Stimulated activated naive CD8-positive, alpha-beta T cell treated with anti-CD3 and anti-CD28 coated beads, Interleukin-15, Interleukin-2, amounts not matched to agents 100 ng/mL and 50 ng/mL, for 24 hours (primary cell): ENCODE data around the gene ACYP1.

Experiments
- H3K27ac Mint-ChIP-seq: one replicate; pipeline ENCODE4 v1.8.0; 2021; ENCODE audit warnings: mild to moderate bottlenecking, mixed read lengths
- H3K27me3 Mint-ChIP-seq: one replicate; pipeline ENCODE4 v1.8.0; 2021; ENCODE audit warnings: mixed read lengths
- H3K36me3 Mint-ChIP-seq: one replicate; pipeline ENCODE4 v1.8.0; 2021; ENCODE audit warnings: low read depth, mixed read lengths
- H3K4me1 Mint-ChIP-seq: one replicate; pipeline ENCODE4 v1.8.0; 2021; ENCODE audit warnings: low read depth, mixed read lengths
- H3K4me3 Mint-ChIP-seq: one replicate; pipeline ENCODE4 v1.8.0; 2021; ENCODE audit warnings: mild to moderate bottlenecking, mixed read lengths
- H3K9me3 Mint-ChIP-seq: one replicate; pipeline ENCODE4 v1.8.0; 2021; ENCODE audit warnings: mixed read lengths

ACYP1 gene

GRCh38 chr14:75054421-75054820, 9.4 kb downstream of the ACYP1 start:
- peaks cover 56% of the 10 kb centered on the region for H3K36me3 Mint-ChIP-seq
- peaks cover 44% of the 10 kb centered on the region for H3K4me1 Mint-ChIP-seq
- H3K27ac Mint-ChIP-seq = no peak overlapping the region
- no peaks in the 10 kb centered on the region for H3K27me3 Mint-ChIP-seq
- no peak overlapping the region for H3K4me3 Mint-ChIP-seq
- no peaks in the 10 kb centered on the region for H3K9me3 Mint-ChIP-seq

- Mint-ChIP-seq H3K27ac (no peak overlapping the region), H3K4me3 (no peak overlapping the region), H3K36me3 (peaks cover 59% of the 10 kb centered on the region), H3K9me3 (no peaks in the 10 kb centered on the region), H3K4me1 (peaks cover 46% of the 10 kb centered on the region), H3K27me3 (no peaks in the 10 kb centered on the region)
Observed at GRCh38 chr14:75053396-75054291, 10.2 kb downstream of the ACYP1 start.

- peak overlapping the region; percentile 89 for H3K4me3 Mint-ChIP-seq
- H3K36me3 Mint-ChIP-seq = peaks cover 75% of the 10 kb centered on the region
- H3K9me3 Mint-ChIP-seq = no peaks in the 10 kb centered on the region
- peak overlapping the region; percentile 95 for H3K27ac Mint-ChIP-seq
- peaks cover 66% of the 10 kb centered on the region for H3K4me1 Mint-ChIP-seq
- H3K27me3 Mint-ChIP-seq = no peaks in the 10 kb centered on the region
Observed at GRCh38 chr14:75051556-75051899, 12.3 kb downstream of the ACYP1 start.

- H3K4me3 Mint-ChIP-seq = peak within 1 kb of the TSS; percentile 89
- H3K27me3 Mint-ChIP-seq = no peaks in the 10 kb centered on the region
- H3K9me3 Mint-ChIP-seq = no peaks in the 10 kb centered on the region
- peaks cover 74% of the 10 kb centered on the region for H3K36me3 Mint-ChIP-seq
- H3K4me1 Mint-ChIP-seq = peaks cover 66% of the 10 kb centered on the region
- peak within 1 kb of the TSS; percentile 95 for H3K27ac Mint-ChIP-seq
Observed at GRCh38 chr14:75050852-75051555, 12.8 kb downstream of the ACYP1 start, which contains the start of gene MLH3. Gene MLH3, minus strand, starts transcription at chr14:75051467. Its CDS starts 1,812 bp downstream, at chr14:75049655.

GRCh38 chr14:75049731-75050201, 14.1 kb downstream of the ACYP1 start:
- Mint-ChIP-seq H3K27me3 (no peaks in the 10 kb centered on the region), H3K4me3 (peak overlapping the region; percentile 89), H3K9me3 (no peaks in the 10 kb centered on the region), H3K36me3 (peaks cover 67% of the 10 kb centered on the region), H3K4me1 (peaks cover 71% of the 10 kb centered on the region), H3K27ac (no peak overlapping the region)

GRCh38 chr14:75049136-75049535, 14.7 kb downstream of the ACYP1 start:
- peaks cover 77% of the 10 kb centered on the region for H3K4me1 Mint-ChIP-seq
- H3K9me3 Mint-ChIP-seq = no peaks in the 10 kb centered on the region
- peak overlapping the region; percentile 89 for H3K4me3 Mint-ChIP-seq
- peaks cover 68% of the 10 kb centered on the region for H3K36me3 Mint-ChIP-seq
- no peak overlapping the region for H3K27ac Mint-ChIP-seq
- no peaks in the 10 kb centered on the region for H3K27me3 Mint-ChIP-seq

- no peaks in the 10 kb centered on the region for H3K27me3 Mint-ChIP-seq
- H3K36me3 Mint-ChIP-seq = peaks cover 65% of the 10 kb centered on the region
- peaks cover 73% of the 10 kb centered on the region for H3K4me1 Mint-ChIP-seq
- H3K4me3 Mint-ChIP-seq = no peak overlapping the region
- no peak overlapping the region for H3K27ac Mint-ChIP-seq
- no peaks in the 10 kb centered on the region for H3K9me3 Mint-ChIP-seq
Observed at GRCh38 chr14:75048101-75048500, 15.7 kb downstream of the ACYP1 start.

GRCh38 chr14:75047506-75047905, 16.3 kb downstream of the ACYP1 start:
- Mint-ChIP-seq H3K36me3 (peaks cover 62% of the 10 kb centered on the region), H3K27me3 (no peaks in the 10 kb centered on the region), H3K4me1 (peaks cover 67% of the 10 kb centered on the region)

GRCh38 chr14:75046899-75047298, 16.9 kb downstream of the ACYP1 start:
- Mint-ChIP-seq H3K27me3 (no peaks in the 10 kb centered on the region), H3K36me3 (peaks cover 64% of the 10 kb centered on the region), H3K9me3 (no peaks in the 10 kb centered on the region), H3K4me3 (no peak overlapping the region), H3K4me1 (peaks cover 67% of the 10 kb centered on the region), H3K27ac (no peak overlapping the region)

More at GRCh38 chr14:75047506-75047905, 16.3 kb downstream of the ACYP1 start:
- no peak overlapping the region for H3K27ac Mint-ChIP-seq
- H3K4me3 Mint-ChIP-seq = no peak overlapping the region
- no peaks in the 10 kb centered on the region for H3K9me3 Mint-ChIP-seq

- Mint-ChIP-seq H3K9me3 (no peaks in the 10 kb centered on the region), H3K27ac (peak overlapping the region; percentile 50), H3K4me1 (peaks cover 63% of the 10 kb centered on the region), H3K36me3 (peaks cover 69% of the 10 kb centered on the region), H3K27me3 (no peaks in the 10 kb centered on the region), H3K4me3 (no peak overlapping the region)
Observed at GRCh38 chr14:75046275-75046674, 17.5 kb downstream of the ACYP1 start.

GRCh38 chr14:75044752-75045151, 19.1 kb downstream of the ACYP1 start:
- H3K4me3 Mint-ChIP-seq = peak overlapping the region; percentile 9
- H3K27me3 Mint-ChIP-seq = no peaks in the 10 kb centered on the region
- H3K9me3 Mint-ChIP-seq = no peaks in the 10 kb centered on the region
- peaks cover 50% of the 10 kb centered on the region for H3K4me1 Mint-ChIP-seq
- H3K27ac Mint-ChIP-seq = no peak overlapping the region
- H3K36me3 Mint-ChIP-seq = peaks cover 70% of the 10 kb centered on the region

GRCh38 chr14:75044322-75044721, 19.5 kb downstream of the ACYP1 start:
- peaks cover 66% of the 10 kb centered on the region for H3K36me3 Mint-ChIP-seq

GRCh38 chr14:75042035-75042434, 21.8 kb downstream of the ACYP1 start:
- H3K4me1 Mint-ChIP-seq = peaks cover 28% of the 10 kb centered on the region
- H3K4me3 Mint-ChIP-seq = no peak overlapping the region
- no peaks in the 10 kb centered on the region for H3K27me3 Mint-ChIP-seq
- no peak overlapping the region for H3K27ac Mint-ChIP-seq
- peaks cover 55% of the 10 kb centered on the region for H3K36me3 Mint-ChIP-seq
- no peaks in the 10 kb centered on the region for H3K9me3 Mint-ChIP-seq

More at GRCh38 chr14:75044322-75044721, 19.5 kb downstream of the ACYP1 start:
- no peak overlapping the region for H3K27ac Mint-ChIP-seq
- H3K4me1 Mint-ChIP-seq = peaks cover 46% of the 10 kb centered on the region
- no peaks in the 10 kb centered on the region for H3K27me3 Mint-ChIP-seq
- no peak overlapping the region for H3K4me3 Mint-ChIP-seq
- no peaks in the 10 kb centered on the region for H3K9me3 Mint-ChIP-seq

GRCh38 chr14:75041613-75042012, 22.2 kb downstream of the ACYP1 start:
- H3K36me3 Mint-ChIP-seq = peaks cover 55% of the 10 kb centered on the region
- peaks cover 24% of the 10 kb centered on the region for H3K4me1 Mint-ChIP-seq
- H3K4me3 Mint-ChIP-seq = no peak overlapping the region
- no peak overlapping the region for H3K27ac Mint-ChIP-seq
- H3K27me3 Mint-ChIP-seq = no peaks in the 10 kb centered on the region
- no peaks in the 10 kb centered on the region for H3K9me3 Mint-ChIP-seq

GRCh38 chr14:75040959-75041358, 22.9 kb downstream of the ACYP1 start:
- H3K9me3 Mint-ChIP-seq = no peaks in the 10 kb centered on the region
- peaks cover 55% of the 10 kb centered on the region for H3K36me3 Mint-ChIP-seq
- no peak overlapping the region for H3K4me3 Mint-ChIP-seq
- no peak overlapping the region for H3K27ac Mint-ChIP-seq
- peaks cover 18% of the 10 kb centered on the region for H3K4me1 Mint-ChIP-seq
- no peaks in the 10 kb centered on the region for H3K27me3 Mint-ChIP-seq
